RKO (cell line): ENCODE results near the gene MBD1.
A peak's percentile ranks its signal among the peaks of the same experiment; 100 is the strongest.
"Not testable (repeated sequence)": the region's sequence is repeated elsewhere in the genome, so short reads cannot be mapped to it uniquely, and the experiment has no call there.

Experiments used
- DNase-seq: peaks from one replicate; pipeline ENCODE4 v3.0.0-alpha.2; 2016; ENCODE audit warnings: low spot score

The MBD1 gene, protein sequence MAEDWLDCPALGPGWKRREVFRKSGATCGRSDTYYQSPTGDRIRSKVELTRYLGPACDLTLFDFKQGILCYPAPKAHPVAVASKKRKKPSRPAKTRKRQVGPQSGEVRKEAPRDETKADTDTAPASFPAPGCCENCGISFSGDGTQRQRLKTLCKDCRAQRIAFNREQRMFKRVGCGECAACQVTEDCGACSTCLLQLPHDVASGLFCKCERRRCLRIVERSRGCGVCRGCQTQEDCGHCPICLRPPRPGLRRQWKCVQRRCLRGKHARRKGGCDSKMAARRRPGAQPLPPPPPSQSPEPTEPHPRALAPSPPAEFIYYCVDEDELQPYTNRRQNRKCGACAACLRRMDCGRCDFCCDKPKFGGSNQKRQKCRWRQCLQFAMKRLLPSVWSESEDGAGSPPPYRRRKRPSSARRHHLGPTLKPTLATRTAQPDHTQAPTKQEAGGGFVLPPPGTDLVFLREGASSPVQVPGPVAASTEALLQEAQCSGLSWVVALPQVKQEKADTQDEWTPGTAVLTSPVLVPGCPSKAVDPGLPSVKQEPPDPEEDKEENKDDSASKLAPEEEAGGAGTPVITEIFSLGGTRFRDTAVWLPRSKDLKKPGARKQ

DNA sequence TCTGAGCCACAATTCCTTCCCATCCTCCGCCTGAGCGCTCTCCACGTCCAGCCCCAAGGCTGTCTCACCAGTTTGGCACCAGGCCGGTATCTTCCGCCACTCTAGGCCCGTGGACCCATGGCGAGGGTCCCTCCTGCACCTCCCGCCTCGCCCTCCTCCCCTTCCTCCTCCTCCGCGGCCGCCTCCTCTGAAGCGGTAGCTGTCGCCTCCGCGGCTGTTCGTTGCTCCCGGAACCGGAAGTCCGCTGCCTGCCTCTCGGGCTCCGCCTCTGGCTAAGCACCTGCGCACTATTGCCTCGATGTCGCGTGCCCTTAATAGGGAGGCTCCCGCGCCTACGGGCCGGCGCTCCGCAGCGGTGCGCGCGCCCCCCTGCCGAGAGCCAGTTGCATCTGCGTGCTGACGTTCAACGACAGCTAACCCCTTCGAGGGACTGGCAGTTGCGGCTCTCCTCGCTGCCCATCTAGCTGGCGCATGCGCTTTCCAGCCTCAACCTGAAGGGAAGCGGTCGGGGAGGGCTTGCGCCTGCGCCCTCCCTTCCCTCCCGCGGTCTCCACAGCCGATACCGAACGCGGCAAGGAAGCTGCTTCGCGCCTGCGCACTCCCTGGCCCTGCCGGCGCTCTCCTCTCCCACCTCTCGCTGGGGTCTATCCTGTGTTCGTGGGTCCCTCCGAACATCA lies at the start of gene MBD1:
Gene MBD1 (minus strand): TSS at position 229 of the 677 bp plus-strand sequence. CDS start 1,531 bp downstream, outside the sequence.
- DNase-seq = peak; percentile 95

DNA sequence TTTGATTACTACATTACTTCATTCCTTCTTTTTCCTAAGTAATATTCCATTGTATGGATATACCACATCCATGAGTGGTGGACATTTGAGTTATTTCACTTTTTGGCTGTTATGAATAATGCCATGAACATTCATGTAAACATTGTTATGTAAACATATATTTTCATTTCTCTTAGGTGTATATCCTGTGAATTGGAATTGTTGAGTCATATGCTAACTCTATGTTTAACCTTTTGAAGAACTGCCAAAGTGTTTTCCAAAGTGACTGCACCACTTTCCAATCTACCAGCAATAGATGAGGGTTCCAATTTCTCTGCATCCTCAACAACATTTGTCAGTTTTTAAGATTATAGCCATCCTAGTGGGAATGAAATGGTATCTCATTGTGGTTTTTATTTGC lies 48.9 kb upstream of the MBD1 start:
- DNase-seq = no peak

DNA sequence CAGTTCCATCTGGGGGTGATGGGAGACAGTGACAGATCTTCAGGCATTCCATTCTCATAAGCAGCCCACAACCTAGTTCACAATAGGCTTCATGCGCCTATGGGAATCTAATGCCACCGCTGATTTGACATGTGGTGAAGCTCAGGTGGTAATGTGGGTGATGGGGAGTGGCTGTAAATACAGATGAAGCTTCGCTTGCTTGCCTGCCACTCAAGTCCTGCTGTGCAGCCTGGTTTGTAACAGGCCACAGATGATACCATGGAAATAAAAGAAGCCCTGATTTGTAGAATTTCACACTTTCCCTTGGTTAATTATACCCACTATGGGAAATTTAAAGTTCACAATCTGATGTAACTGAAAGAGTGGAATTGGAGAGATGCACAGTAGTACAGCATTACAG lies 46.7 kb upstream of the MBD1 start:
- DNase-seq = no peak

DNA sequence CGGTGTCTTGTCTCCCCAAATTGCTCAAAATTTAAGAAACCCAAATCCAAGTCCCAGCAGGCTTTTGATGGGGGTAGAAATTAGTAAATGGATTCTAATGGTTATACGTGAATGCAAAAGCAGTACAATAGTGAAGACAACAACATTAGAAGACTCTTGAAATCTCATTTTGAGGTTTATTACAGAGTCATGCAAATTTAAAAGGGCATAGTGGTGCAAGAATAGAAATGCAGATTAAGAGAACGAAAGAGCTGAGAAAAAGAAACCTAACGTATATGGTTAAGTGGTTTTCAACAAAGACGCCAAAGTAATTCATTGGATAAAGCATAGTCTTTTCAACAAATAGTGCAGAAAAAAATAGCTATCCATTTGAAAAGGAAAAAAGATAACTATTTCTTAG lies 39.4 kb upstream of the MBD1 start:
- DNase-seq = no peak

DNA sequence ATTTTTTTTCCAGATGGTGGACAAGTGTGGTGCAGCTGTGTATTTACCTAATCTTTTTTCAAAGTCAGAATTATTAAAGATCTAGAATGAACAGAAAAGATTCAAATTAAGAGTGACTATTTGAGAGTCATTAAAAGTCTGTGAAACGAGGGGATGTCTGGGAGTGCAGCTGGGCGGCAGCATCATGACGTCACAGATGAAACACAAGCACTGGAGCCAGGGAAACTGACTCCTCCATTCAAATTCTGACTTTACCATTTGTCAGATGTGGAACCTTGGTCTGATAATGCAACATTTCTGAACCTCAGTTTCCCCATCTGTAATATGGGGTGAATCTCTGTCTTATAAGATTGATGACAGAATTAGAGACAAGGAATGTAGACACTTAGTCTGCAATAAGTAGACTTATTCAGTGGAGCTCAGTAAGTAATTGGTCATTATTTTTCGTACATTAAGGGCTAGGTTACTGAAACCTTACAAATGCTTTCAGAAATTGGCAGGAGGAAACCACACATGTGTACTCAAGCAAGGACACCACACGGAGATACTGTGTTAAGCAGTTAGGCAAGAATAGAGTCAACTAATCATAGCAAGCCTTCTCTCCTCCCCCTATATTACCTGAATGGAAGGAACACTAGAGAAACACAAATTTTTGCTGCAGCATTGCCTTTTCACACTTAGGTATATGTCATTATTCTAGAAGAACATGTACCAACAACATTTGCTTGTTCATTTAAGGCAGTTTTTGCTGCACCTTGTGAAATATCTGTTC lies 34.0 kb upstream of the MBD1 start:
- no peak for DNase-seq

DNA sequence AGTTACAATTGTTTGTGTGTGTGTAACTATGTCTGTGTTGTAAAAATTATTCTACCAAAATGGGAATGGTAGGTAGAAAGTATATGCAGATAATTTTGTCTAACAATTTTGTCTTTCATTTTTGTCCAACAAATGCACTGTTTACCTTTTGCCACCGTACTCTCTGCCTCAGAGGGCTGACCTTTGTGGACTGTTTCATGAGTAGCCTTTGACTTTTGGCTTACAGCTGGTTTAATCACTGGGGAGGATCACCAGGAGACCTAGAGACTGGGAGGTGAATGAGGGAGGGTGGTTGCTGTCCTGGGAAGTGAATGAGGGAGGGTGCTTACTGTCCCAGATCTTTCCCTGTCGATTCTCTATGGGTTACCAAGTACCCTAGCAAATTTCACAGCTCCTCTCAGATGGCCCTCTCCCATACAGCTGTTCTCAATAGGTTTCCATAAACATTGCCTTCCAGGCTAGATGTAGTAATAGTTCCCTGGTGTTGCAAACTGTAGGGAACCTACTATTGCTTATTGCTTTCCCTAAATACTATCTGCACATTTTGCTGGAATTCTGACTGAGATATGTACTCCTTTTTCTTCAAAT lies 32.6 kb upstream of the MBD1 start:
- DNase-seq = no peak

DNA sequence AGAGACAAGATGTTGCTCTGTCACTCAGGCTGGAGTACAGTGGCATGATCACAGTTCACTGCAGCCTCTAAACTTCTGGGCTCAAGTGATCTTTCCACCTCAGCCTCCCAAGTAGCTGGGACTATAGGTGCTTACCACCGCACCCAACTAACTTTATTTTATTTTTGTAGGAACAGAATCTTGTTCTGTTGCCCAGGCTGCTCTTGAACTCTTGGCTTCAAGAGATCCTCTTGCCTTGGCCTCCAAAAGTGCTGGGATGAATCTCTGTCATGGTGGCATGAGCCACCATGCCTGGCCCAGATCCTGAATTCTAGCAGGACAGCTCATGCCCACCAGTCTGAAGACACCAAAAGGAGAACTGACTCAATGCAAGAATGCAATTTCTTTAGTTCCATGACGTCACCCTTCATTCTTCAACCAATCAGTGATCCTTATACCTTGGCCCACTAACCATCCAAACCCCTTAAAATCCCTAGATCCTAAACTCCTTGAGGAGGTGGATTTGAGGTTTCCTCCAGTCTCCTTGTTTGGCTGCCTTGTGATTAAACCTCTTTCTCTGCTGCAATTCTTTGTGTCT lies 31.8 kb upstream of the MBD1 start:
- DNase-seq = peak; percentile 16

DNA sequence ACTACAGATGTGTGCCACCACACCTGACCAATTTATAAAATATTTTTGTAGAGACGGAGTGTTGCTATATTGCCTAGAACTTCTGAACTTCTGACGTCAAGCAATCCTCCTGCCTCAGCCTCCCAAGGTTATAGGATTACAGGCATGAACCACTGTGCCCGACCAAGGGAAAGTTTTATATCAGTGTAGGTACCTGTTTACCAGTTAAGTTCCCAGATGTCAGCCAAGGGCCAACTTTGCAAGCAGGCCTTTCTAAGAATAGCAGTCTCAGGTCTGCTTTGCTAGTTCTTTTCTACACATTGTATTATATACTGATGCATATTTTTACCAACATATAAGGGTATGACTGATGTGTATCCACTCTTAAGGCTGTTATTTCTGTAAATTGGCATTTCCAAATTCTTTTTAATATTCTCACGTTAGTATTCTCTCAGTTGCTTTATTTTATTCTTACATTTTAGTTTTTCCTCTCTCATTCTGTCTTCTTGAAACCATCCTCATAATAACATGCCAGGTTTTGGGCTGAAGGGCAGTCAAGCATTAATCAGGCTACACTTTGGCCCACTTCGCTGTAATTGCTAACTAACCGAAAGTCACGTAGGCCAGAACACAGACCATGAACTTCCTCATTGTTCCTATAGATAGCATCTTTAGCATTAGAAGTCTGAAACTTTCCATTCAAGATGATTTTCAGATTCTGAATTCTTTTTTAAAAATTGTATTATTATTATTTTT lies 31.1 kb upstream of the MBD1 start:
- no peak for DNase-seq

DNA sequence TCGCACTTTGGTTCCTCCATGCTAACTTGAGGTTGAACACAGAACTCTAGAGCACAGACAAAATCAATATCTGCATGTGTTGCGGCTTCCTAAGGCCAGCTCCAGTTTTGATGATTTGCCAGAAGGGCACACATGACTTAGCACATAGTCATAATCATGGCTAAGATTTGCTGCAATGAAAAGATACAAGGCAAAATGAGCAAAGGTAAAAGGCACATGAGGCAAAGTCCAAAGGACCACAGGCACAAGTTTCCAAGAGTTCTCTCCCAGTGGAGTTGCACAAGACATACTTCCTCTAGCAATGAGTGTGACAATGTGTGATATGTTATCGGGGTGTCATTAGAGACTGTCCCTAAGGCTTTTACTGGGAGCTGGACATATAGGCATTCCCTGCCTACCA lies 30.3 kb upstream of the MBD1 start:
- DNase-seq = no peak

DNA sequence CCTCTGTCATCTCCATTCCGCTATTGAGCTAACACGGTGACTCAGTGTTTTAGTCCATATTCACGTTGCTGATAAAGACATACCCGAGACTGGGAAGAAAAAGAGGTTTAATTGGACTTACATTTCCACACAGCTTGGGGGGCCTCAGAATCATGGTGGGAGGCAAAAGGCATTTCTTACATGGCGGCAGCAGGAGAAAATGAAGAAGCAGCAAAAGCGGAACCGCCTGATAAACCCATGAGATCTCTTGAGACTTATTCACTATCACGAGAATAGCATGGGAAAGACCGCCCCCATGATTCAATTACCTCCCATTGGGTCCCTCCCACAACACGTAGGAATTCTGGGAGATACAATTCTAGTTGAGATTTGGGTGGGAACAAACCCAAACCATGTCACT lies 28.8 kb upstream of the MBD1 start:
- no peak for DNase-seq

DNA sequence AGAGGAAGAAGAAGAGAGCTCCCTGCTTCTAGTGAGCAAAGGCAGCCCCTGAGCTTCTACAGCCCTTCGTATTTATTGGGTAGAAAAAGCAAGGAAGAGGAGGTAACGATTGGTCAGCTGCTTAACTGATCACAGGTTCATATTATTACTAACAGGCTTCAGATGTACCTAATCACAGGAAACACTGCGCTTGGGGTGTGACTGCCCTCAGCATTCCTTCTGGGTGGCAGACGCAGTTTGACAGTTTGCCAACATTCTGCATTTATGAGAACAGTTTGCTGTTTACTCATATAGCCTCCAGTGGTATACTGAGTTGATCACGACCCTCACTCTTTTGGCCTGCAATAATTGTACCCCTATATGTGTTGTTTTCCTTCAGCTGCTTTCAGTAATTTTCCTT lies 27.5 kb upstream of the MBD1 start:
- DNase-seq = not testable (repeated sequence)

DNA sequence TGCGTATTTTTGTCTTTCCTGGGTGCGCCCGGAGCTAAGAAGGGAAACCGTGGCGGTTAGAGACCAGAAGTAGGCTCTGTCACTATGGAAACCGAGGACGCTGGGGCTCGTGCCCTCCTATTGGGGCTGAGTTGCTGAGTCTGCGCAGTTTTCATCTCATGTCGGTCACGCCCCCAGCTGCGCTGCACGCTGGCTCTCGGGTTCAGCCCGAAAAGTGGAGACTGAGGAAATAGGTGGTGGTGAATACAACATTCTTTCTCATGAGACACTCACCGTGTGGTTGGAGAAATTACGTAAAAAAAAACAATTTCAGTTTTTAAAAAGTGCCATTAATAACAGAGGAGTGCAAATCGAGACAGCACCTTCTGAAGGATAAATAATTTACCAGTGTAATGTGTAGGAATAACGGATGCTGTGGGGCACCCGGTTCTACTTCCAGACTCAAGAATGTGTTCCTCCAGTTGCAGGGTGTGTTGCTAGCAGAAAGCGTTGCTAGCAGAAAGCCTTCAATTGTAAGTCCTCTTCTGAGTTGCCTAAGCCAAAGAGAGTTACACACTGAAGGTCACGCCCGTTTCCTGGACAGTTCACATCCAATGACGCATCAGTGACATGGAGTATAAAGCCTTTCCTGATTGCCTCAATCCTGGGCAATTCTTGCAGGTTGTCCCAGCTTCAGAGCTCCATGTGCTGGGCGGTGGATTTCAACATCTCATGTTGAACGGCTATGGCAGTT lies 26.6 kb upstream of the MBD1 start:
- DNase-seq = peak; percentile 97

DNA sequence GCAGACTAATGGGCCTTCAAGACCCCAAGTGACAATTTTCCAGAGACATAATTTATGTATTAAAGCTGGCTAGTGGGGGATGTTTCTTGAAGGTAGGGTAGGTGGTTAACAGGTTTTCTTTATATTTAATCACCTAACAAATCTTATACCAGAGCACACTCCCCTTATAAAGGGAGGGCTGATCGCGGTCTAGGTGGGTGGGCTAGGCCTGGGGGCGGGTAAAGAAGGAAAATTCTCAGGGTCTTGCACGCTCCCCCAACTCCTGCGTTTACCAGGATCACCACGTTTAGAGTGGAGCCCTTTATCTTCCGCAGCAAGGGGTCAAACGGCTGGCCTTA lies 26.0 kb upstream of the MBD1 start:
- DNase-seq = no peak

DNA sequence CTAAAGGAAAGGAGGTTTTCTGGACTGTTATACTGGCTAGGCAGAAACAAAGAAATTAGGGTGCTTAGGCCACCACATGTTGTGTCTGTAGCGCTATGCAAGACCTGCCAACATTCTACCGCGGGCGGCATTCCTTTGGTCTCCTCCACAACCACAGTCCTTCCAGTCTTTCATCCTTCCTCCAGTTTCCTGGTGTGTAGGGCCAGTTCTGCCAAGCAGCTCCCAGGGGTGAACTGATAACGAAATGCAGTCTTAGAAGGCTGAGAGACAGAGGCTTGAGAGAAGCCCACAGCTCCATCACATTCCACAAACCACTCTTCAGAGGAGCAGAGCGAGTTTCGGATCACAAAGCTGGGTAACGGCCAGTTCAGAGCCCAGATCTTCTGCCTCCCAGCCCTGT lies 25.6 kb upstream of the MBD1 start:
- DNase-seq = no peak

DNA sequence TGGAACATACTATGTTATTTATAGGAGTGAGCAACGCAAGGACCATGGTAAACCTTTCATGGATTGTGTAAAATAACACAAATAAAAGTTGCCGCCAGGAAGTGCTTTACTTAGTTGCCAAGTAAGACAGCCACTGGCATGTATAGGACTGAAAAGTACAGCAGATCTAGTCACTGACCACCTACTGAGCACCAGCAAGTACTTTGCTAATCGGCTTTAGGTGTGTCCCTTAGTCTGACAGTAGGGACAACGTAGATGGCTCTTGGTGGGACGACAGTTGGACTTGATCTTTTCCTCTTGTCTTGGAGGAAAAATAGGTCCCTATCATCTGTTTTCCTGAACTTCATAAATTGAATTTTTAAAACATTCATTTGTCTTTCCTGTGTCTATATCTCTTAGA lies 19.8 kb upstream of the MBD1 start:
- DNase-seq = no peak

DNA sequence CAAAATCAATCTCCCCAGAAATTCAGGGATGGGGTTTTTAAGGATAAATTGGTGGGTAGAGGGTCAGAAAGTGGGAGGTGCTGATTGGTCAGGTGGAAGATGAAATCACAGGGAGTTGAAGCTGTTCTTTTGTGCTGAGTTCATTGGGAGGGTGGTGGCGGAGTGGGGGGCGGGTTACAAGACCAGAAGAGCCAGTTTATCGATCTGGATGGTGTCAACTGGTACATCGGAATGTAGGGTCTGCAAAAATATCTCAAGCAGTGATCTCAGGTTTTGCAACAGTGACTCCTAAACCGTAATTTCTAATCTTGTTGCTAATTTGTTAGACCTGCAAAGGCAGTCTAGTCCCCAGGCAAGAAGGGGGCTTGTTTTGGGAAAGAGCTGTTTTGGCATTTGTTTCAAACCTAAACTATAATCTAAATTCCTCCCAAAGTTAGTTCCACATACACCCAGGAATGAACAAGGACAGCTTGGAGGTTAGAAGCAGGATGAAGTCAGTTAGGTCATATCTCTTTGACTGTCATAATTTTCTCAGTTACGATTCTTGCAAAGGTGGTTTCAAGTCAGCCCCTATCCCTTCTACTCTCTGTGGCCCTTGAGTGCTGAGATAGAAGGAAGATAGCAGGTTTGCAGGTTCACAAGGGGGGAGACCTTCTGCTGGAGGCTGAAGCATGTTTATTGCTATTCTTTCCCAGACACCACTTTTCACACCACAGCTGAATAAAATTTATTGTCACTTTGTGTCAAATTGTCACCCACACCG lies 18.5 kb upstream of the MBD1 start:
- no peak for DNase-seq

DNA sequence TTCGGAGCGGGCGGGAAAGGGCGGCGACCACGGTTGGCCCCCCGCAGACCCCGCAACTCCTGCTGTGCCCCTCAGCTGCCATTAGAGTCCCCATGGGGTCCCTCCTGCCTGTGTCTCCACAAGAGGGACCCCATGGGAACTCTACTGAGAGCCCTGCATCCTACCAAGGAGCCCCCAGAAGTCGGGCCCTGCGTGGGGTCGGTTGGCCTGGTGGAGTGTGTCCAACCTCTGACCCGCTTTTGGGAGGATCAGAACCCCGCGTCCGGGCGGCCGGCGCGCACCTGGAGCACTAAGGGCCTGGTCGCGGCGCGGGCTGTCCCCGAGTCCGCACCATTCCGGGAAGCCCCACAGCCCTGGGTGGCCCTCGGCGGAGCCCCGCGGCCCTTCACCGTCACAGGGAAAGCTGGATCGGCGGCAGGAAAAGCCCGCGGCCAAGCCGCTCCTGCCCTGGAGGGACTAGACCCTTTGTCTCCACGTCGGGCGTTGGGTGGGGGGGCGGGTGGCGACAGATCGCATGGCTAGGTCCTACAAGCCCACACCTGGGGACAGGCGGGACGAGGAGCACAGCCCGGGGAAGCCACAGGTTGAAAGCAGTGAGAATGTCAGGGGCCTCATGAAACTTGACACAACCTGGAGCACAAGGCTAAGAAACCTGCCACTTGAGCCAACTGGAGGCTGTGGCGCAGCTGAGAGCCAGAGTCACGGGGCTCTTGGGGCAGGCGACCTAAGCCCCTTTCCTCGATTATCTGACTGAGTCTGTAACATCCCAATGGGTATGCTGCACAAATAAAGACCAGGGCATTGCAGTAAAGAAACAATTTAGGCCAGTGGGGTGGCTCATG lies 17.3 kb upstream of the MBD1 start:
- no peak for DNase-seq

DNA sequence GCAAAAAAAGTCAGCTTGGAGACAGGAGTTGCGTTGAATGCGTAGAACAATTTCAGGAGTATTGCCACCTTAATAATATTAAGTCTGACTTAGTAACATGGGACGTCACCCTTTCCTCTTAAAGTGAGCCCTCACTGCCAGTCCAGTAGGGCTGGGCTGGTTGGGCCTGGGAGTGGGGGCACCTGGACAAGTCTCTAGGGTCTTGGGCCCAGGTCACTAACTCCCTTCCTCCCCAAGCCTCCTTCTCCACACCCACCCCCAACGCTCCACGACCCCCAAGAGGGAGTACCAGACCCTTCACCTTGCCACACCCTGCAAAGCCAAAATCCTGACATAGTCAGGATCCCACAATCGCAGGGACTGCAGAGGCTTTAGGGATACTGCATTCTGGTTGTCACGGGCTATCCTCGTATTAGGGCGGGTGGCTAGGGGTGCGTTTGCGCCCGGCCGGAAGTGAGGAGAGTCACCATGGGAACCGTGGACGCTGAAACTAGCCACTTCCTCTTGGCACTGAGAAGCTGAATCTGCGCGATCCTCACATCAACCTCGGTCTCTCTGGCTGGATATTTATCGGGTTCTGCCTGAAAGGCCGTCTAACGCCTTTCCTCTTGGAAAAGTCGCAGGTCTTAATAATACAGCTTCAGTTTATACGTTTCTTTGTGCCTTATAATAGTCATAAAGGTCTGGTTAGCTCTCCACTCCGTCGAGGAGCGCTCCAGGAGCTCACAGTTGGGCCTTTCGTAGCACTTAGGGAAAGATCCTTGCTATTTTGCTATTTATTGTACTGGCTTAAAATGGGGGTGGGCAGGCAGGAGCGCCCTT lies 16.5 kb upstream of the MBD1 start:
- DNase-seq = no peak
